PC-3 (cell line): ENCODE data around the gene RAB20. TPM values are rescaled to one million over a fixed set of nuclear protein-coding genes. Genes with fewer than 3 reads are reported as not detected.

Experiments used
- ATAC-seq: fragments of 200-7000 bp; cut with Tn5 transposase; 2 replicates; pipeline ENCODE4 v1.9.1; 2020; ENCODE audit warnings: mild to moderate bottlenecking, moderate library complexity
- BruUV-seq: library from RNA; stranded (reverse); fragments of 400-500 nt; replicated peaks from 2 replicates; lab custom pipeline; 2021; lab: Mats Ljungman, UMichigan
- CTCF ChIA-PET: fragments of 300-600 bp; sonication (Branson Sonifier 250); formaldehyde crosslinking; loops from one replicate; lab custom pipeline; 2022; ENCODE audit warnings: antibody characterized with exemption; lab: Charles Lee
- POLR2A ChIA-PET: fragments of 300-600 bp; sonication (Branson Sonifier 250); formaldehyde crosslinking; loops from one replicate; lab custom pipeline; 2022; ENCODE audit warnings: antibody characterized with exemption; ENCODE audit not compliant: unreplicated experiment; lab: Charles Lee
- DNase-seq: peaks from one replicate; pipeline ENCODE4 v3.0.0-alpha.2; 2015
- H2AFZ ChIP-seq: fragments of 300-600 bp; sonication (generic); 2 replicates; pipeline ENCODE4 v1.6.0; 2016; ENCODE audit warnings: antibody characterized with exemption, low read length
- H3F3A ChIP-seq: fragments of 300-600 bp; sonication (generic); one replicate; pipeline ENCODE4 v1.6.0; 2017; ENCODE audit warnings: antibody characterized with exemption, low read length, control low read depth, mild to moderate bottlenecking; ENCODE audit not compliant: unreplicated experiment
- H3K27ac ChIP-seq: fragments of 300-600 bp; sonication (generic); 2 replicates; pipeline ENCODE4 v1.5.1; 2016; ENCODE audit warnings: mild to moderate bottlenecking, low read length
- H3K27me3 ChIP-seq: fragments of 300-600 bp; sonication (generic); 2 replicates; pipeline ENCODE4 v1.6.1; 2016; ENCODE audit warnings: low read length, mixed read lengths
- H3K36me3 ChIP-seq: fragments of 300-600 bp; sonication (generic); 2 replicates; pipeline ENCODE4 v1.6.1; 2016; ENCODE audit warnings: low read depth, mixed run types, low read length, mixed read lengths
- H3K4me1 ChIP-seq: fragments of 300-600 bp; sonication (generic); 2 replicates; pipeline ENCODE4 v1.5.1; 2016; ENCODE audit warnings: low read length; ENCODE audit not compliant: insufficient read depth
- H3K4me2 ChIP-seq: fragments of 300-600 bp; sonication (generic); 2 replicates; pipeline ENCODE4 v1.6.0; 2016; ENCODE audit warnings: low read length
- H3K4me3 ChIP-seq: fragments of 300-600 bp; sonication (generic); 2 replicates; pipeline ENCODE4 v1.5.1; 2016; ENCODE audit warnings: mild to moderate bottlenecking, low read length, mixed read lengths
- H3K79me2 ChIP-seq: fragments of 300-600 bp; sonication (generic); 2 replicates; pipeline ENCODE4 v1.6.1; 2017; ENCODE audit warnings: low read length, mixed read lengths
- H3K9ac ChIP-seq: fragments of 300-600 bp; sonication (generic); 2 replicates; pipeline ENCODE4 v1.6.0; 2016; ENCODE audit warnings: mild to moderate bottlenecking, low read length
- H3K9me2 ChIP-seq: fragments of 300-600 bp; sonication (generic); replicated peaks from 2 replicates; pipeline ENCODE4 v1.6.1; 2016; ENCODE audit warnings: mixed run types, low read length, mixed read lengths
- H3K9me3 ChIP-seq: fragments of 300-600 bp; sonication (generic); 2 replicates; pipeline ENCODE4 v1.6.1; 2016; ENCODE audit warnings: low read length, mixed read lengths
- H4K20me1 ChIP-seq: fragments of 300-600 bp; sonication (generic); 2 replicates; pipeline ENCODE4 v1.6.1; 2016; ENCODE audit warnings: low read length, mixed read lengths
- CTCF ChIP-seq: fragments of 300-600 bp; sonication (generic); conservative IDR thresholded peaks from 2 replicates; pipeline ENCODE4 v1.5.1; 2017; ENCODE audit warnings: antibody characterized with exemption, low read depth, mild to moderate bottlenecking, low read length
- EZH2 ChIP-seq: fragments of 300-600 bp; sonication (generic); IDR thresholded peaks from one replicate; pipeline ENCODE4 v1.6.1; 2017; ENCODE audit warnings: antibody characterized with exemption, mild to moderate bottlenecking, low read length; ENCODE audit not compliant: unreplicated experiment
- EZH2phosphoT487 ChIP-seq: fragments of 300-600 bp; sonication (generic); IDR thresholded peaks from 2 replicates; pipeline ENCODE4 v1.6.1; 2018; ENCODE audit warnings: mild to moderate bottlenecking, antibody characterized with exemption, low read length, borderline replicate concordance
- intact Hi-C: fragments of 100-400 bp; cut with micrococcal nuclease; formaldehyde crosslinking; loops from 2 replicates; pipeline ENCODE4 v1.9.0; 2023
- total RNA-seq: library from RNA; depleted of rRNA; stranded (reverse); fragments of >200 nt; gene quantifications from 2 replicates; pipeline ENCODE4 v1.2.3, GENCODE V29; 2014

RAB20 gene
- total RNA-seq, 1 experiment from 2014 or later, result 22.9 TPM

- H3K27me3 ChIP-seq, result no peaks in the 10 kb centered on the region
- no peaks in the 10 kb centered on the region for H4K20me1 ChIP-seq
- no peaks in the 10 kb centered on the region for H3K9me2 ChIP-seq
- no peak overlapping the region for H2AFZ ChIP-seq
- intact Hi-C loops, result no loop called here
- DNase-seq (no peak), ATAC-seq (no peak)
- H3K36me3 ChIP-seq, result no peaks in the 10 kb centered on the region
- no peak overlapping the region for H3K4me3 ChIP-seq
- TF ChIP-seq EZH2phosphoT487 (no peak), CTCF (no peak), EZH2 (no peak)
- no peak overlapping the region for H3K9ac ChIP-seq
- no peaks in the 10 kb centered on the region for H3F3A ChIP-seq
- H3K4me1 ChIP-seq, result peaks cover 11% of the 10 kb centered on the region; the same call in 1 of the 2 replicates
- H3K9me3 ChIP-seq, result no peaks in the 10 kb centered on the region
- H3K79me2 ChIP-seq, result peaks cover 79% of the 10 kb centered on the region
- BruUV-seq, result no TSS peak
- ChIA-PET CTCF (interaction anchor here (0.8 kb wide), 1 partner anchor 181 kb away, joined by 3 read pairs; no protein-coding TSS in a partner anchor), POLR2A (no interaction called here)
- no peak overlapping the region for H3K4me2 ChIP-seq
- no peak overlapping the region for H3K27ac ChIP-seq
Observed at GRCh38 chr13:110554227-110554836, 7.2 kb downstream of the RAB20 start.

GRCh38 chr13:110553417-110553816 is 8.1 kb downstream of the RAB20 start:
- H4K20me1 ChIP-seq, result no peaks in the 10 kb centered on the region
- no peaks in the 10 kb centered on the region for H3K27me3 ChIP-seq
- H3K4me2 ChIP-seq, result no peak overlapping the region
- intact Hi-C loops, result no loop called here
- H3K27ac ChIP-seq, result no peak overlapping the region
- TF ChIP-seq EZH2, result no peak
- no peak for TF ChIP-seq CTCF
- TF ChIP-seq EZH2phosphoT487, result no peak
- H3K9me2 ChIP-seq, result no peaks in the 10 kb centered on the region
- H3F3A ChIP-seq, result no peaks in the 10 kb centered on the region
- H3K9me3 ChIP-seq, result no peaks in the 10 kb centered on the region
- peaks cover 5% of the 10 kb centered on the region; the same call in 1 of the 2 replicates for H3K4me1 ChIP-seq
- no peak overlapping the region for H2AFZ ChIP-seq
- H3K9ac ChIP-seq, result no peak overlapping the region
- ATAC-seq (no peak), DNase-seq (no peak)
- H3K4me3 ChIP-seq, result no peak overlapping the region
- CTCF ChIA-PET, result interaction anchor here (0.8 kb wide), 1 partner anchor 180 kb away, joined by 3 read pairs; no protein-coding TSS in a partner anchor
- no TSS peak for BruUV-seq
- no peaks in the 10 kb centered on the region for H3K36me3 ChIP-seq
- POLR2A ChIA-PET, result no interaction called here
- peaks cover 79% of the 10 kb centered on the region for H3K79me2 ChIP-seq

GRCh38 chr13:110552767-110553166 is 8.8 kb downstream of the RAB20 start:
- ATAC-seq (no peak), DNase-seq (no peak)
- no peaks in the 10 kb centered on the region for H3F3A ChIP-seq
- POLR2A ChIA-PET, result no interaction called here
- no peaks in the 10 kb centered on the region for H3K9me2 ChIP-seq
- no peak overlapping the region for H3K4me2 ChIP-seq
- no peaks in the 10 kb centered on the region for H3K27me3 ChIP-seq
- intact Hi-C loops, result no loop called here
- H3K36me3 ChIP-seq, result no peaks in the 10 kb centered on the region
- TF ChIP-seq EZH2 (no peak), CTCF (no peak), EZH2phosphoT487 (no peak)
- H2AFZ ChIP-seq, result no peak overlapping the region
- BruUV-seq, result no TSS peak
- no peaks in the 10 kb centered on the region for H3K9me3 ChIP-seq
- peaks cover 73% of the 10 kb centered on the region for H3K79me2 ChIP-seq
- no peak overlapping the region for H3K4me3 ChIP-seq
- H3K4me1 ChIP-seq, result peaks cover 6% of the 10 kb centered on the region; the same call in 1 of the 2 replicates
- no peak overlapping the region for H3K27ac ChIP-seq
- H3K9ac ChIP-seq, result no peak overlapping the region
- 0 out of 2 replicates have a peak, but pooled peaks cover under 1% of the 10 kb centered on the region for H4K20me1 ChIP-seq
- CTCF ChIA-PET, result no interaction called here
